Epidermal melanocyte (primary cell): ENCODE measurements around the gene CFAP299.
"Not testable (repeated sequence)": the region's sequence is repeated elsewhere in the genome, so short reads cannot be mapped to it uniquely, and the experiment has no call there.

Source experiments
- DNase-seq: peaks from one replicate; pipeline ENCODE4 v3.0.0; 2011; ENCODE audit warnings: low spot score; ENCODE audit not compliant: insufficient read length

Gene CFAP299

DNA sequence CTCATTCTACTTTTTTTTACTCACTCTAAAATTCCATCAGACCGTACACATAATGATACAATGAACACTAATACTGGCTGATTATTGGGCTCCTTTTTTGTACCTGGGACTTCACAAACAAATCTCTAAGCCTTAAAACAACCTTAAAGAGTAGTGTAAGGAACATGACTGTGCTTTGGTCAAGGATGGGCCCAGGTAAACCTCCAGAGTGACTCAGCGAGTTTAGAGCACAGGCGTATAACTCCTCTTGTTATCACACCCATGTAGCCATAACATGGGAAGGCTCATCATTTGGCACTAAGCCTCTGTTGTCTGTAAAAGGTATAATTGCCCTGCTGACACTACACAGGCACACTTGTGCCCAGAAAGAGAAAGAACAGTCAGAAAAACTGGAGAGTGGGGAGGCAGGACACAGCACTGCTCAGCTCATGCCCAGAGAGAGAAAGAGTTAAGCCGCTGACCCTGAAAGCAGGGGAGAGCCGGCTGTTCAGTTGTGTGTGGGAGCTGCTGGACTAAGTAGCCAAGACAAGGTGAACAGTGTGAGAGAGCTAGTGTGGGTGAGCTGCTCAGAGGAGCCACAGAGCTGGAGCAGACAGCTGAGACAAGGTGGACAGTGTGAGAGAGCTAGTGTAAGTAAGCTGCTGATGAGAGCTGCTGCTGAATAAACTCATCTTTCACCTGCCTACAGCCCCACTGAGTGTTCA is 375.4 kb downstream of the CFAP299 start:
- no peak for DNase-seq

DNA sequence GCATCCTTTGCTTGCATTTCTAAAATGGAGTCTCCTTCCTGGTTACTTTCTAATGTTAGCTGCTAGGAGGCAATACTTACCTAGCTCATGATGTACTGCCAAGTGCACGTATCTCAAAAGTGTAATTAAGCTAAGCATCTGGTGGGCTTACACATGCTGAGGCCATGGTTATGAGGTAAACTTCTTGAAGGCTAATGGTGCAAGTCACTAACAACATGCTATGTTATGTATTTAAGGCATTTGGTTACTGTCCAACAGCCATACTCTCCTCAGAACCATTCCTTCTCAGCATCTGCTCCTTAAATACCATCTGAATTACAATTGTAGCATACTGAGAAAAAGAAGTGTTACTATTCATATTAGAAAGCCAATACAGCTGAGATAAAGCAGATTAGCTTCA is 376.4 kb downstream of the CFAP299 start:
- no peak for DNase-seq

DNA sequence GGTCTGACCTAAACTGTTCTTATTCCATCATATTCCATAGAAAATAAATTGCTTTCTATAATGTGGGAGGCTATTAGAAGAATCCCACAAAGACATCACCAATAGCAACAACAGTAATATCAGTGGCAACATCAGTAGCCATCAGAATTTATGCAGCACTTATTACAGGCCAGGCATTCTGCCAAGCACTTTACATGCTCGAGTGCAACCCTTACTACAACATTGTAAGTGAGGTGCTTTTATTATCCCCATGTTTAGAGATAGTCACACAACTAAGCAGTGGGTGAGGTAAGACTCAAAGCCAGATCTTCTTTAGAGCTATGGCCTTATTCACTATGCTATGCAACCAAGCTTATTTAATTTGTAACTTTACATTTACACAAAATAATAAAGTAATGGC is 377.9 kb downstream of the CFAP299 start:
- DNase-seq = no peak

DNA sequence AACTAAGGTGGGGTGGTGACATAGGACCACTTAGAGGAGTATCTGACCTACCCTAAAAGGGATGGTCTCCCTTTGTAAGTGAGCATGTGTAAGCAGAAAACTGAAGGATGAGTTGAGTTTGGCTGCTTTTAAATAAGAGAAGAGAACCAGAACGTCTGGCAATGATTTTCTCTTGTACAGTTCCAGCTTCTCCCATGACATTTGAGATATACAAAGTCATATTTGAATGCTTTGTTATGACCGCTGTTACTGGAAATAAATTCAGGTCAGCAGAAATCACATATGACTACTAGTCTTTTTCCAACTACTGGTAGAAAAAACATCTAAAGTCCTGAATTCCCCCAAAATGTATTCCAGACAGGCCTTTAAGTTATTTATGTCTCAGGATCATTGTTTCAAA is 381.7 kb downstream of the CFAP299 start:
- DNase-seq = no peak

DNA sequence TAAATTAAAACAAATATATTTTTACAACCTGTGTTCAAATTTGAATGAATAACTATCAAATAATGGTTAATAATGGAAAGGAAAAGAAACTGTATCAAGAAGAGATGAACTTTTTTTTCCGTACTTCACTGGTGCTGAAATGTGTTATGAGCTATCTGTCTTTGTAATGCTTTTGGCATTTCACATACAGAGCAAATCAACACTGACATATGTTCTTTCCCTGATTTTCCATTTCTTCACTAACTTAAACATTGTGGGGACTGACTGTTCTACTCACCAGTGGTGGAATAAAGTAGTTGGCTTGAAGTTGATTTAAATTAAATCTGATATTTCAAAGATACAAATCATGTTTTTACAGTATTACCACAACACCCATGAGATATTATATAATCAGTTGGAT is 390.9 kb downstream of the CFAP299 start:
- no peak for DNase-seq

DNA sequence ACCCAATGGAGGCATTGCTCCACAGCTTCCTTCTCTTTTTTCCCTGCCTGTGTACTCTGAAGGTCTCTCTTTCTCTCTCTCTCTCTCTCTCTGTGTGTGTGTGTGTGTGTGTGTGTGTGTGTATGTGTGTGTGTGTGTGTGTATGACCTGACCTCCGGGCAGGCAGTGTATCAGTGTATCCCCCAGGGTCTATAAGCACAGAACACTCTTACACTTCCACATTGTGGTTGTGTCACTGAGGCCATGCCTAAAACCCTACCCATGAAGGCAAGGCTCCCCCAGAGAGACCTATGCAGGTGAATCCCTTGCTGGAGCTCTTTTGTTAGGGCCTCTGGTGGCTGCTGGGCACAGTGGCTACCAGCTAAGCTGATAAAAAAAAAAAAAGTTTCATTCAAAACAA is 394.6 kb downstream of the CFAP299 start:
- no peak for DNase-seq

DNA sequence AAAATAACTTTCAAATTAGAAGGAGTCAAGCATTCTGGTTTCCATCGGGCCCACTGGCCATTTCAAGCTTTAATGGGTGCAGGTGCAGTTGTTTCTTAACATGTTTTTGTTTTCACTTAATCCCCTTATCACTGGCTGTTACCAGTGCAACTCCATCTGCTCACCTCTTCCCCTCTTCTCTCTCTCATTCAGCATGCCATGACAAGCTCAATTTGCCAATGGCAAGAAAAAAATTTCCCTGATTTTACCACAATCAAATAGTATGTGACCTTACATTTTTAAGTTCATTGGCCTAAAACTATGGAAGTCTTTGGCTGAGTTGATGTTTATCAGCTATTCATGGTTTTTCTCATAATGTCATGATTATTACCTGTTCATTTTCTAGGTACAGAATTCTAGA is 395.9 kb downstream of the CFAP299 start:
- no peak for DNase-seq

DNA sequence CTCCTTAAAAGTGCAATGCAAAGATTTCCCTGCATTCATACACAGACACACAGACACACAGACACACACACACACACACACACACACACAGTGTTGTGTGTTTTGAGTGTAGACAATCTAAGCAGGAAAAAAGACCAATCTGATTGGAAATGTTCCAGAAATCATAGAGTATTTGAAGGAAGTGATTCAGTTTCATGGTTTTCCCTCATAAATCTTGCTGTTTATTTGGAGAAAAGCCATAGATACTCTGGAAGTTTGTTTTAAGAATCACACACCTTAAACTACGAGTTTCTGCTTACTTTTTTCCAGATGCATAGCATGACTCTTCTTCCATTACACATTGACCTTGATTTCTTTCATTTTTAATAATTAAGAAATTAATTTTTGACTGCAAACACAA is 396.5 kb downstream of the CFAP299 start:
- no peak for DNase-seq

DNA sequence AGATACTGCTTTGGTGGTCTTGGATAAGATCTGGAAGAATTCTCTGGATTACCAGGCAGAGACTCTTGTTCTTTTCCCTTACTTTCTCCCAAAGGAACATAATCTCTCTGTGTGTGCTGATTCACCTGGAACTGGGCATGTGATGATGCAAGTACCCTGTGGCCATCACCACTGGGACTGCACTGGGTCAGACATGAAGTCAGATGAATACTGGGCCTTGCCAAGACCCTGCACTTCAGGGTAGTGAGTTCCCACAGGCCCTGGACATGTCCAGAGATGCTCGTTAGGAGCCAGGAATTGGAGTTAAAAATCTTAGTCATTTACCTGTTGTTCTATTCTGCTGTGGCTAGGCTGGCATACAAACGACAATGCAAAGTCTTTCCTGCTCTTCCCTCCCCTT is 404.8 kb downstream of the CFAP299 start:
- DNase-seq = no peak

DNA sequence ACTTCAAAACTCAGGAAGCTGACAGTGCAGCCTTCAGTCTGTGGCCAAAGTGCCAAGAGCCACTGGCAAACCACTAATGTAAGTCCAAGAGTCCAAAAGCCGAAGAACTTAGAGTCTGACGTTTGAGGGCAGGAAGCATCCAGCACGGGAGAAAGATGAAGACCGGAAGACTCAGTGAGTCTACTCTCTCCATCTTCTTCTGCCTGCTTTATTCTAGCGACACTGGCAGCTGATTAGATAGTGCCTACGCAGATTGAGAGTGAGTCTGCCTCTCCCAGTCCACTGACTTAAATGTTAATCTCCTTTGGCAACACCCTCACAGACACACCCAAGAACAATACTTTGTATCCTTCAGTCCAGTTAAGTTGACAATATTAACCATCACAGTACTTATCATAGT is 414.0 kb downstream of the CFAP299 start:
- DNase-seq = not testable (repeated sequence)

DNA sequence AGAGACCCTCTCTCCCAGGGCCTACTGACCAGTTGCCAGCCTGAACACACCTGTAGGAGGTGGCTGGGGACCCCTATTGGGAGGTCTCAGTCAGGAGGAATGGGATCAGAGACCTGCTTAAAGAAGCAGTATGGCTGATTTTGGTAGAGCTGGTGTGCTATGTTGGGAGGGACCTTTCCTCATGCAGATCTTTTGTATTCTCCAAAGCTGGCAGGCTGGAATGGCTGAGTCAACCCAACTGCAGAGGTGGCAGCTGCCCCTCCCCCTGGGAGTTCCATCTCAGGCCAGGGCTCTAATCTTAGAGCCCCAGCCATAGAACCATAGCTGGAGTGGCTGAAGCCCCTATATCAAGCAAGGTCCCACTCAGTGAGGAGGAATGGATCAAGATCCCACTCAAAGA is 415.7 kb downstream of the CFAP299 start:
- DNase-seq = no peak

DNA sequence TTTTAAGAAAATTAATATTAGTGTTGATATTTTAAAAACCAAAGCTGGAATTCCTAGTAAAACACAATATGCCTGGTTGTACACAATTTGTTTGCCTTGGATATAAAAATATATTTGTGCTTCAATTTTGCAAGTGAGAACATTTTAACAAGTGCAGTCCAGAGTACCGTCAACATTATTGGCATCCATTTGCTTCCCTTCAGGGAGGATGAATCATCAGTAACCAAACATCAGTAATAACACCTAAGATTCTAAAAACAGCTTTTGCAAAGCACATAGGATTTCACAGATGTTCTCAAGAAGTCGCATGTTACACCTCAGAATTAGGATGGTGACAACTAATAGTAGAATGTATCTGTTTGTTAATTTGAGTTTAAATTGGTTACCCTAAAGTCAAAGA is 432.4 kb downstream of the CFAP299 start:
- DNase-seq = no peak

DNA sequence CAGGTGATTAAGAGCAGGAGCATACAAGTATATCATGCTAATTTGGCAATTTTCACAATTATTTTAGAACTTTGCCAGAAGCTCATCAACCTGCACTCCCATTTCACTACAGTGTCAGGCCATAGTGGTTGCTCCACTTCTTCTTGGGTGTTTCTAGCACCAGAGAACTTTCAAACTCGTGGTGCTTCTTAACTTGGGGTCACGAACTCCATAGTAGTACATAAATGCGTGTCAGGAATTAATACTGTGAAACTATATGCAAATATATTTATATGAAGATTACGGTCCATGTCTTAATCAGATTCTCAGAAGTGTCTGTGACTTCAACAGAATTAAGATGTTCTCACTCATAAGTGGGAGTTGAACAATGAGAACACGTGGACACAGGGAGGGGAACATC is 440.6 kb downstream of the CFAP299 start:
- DNase-seq = no peak

DNA sequence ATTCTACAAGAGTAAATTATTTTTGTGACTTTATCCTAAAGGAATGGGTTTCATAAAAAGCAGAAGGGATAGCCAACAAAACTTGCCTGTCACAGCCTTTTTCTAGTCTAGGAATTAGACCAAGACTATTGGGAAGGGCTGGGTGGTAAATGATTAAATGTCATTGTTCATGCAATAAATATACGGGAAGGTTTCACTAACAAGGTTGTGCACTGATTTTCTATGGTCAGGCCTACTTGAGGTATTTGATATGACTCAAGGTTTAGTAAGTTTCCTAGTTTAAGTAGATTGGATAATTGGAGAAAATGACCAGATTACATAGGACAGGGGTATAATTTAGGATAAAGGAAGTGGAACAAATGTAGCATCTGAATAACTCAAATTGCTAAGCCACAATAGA is 445.9 kb downstream of the CFAP299 start:
- no peak for DNase-seq

DNA sequence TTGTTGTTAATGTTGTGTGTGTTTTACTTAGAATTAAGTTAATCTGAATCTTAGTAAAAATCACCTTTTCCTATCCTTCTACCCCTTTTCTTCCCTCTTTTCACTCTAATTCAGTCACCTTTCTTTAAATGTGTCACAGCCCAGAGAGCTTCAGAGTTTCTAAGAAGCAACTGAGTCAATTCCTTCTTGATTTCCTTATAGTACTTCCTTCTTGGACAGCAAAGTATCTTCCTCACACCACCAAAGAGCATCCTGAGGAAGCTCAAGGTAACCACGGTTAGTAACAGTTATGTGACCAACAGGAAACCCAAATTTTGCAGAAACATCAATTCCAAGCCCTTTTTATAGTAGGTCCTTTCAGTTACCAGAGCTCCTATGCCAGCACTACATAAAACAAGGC is 451.8 kb downstream of the CFAP299 start:
- DNase-seq = no peak

DNA sequence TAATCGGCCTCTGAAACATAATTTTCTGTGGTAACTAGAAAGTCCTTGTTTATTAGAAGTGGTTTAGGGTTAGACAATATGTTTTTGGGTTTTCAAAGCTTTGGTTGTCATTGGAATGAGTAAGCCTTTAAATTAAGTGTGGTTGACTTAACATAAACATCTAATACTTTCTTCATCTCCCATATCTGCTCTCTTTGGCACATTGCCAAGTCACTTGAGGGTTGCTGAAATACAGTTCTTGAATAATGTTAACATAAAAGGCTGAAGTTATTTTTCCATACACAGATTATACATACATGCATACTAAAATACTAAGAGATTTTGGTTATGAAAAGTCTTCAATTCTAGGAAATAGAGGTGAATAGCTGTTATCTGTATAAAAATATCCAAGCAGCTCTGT is 453.3 kb downstream of the CFAP299 start:
- DNase-seq = no peak

DNA sequence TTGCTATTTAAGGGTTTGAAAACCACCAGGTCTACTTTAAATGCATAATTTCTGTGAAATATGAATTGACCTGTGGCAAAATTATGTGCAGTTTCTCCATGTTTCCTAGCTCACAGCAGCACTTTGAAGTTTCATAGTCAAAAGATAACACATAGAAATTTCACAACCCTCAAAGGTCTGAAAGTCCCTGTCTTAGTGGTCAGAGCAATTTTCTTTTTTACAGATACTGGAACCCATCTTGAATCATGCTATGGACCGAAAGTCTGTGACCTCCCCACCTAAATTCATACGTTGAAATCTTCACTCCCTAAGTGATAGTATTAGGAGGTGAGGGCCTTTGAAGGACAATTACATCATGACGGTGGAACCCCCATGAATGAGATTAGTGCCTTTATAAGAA is 454.6 kb downstream of the CFAP299 start:
- no peak for DNase-seq

DNA sequence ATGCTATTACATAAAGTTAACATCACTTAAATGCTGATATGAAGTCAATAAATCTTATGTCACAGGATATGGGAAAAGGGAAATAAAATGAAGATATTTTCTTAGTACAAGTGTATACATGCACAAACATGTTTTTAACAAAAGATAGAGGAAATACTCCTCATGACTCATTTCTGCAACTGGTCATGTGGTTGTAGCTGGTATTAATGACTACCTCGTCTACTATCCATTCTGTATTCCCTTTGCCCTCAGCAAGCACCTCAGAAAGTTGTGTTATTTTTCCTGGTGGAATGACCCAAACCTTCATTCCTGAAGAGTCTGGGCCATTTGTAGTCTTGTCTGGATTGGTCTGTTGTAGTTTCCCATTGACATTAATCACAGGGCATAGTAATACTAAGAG is 458.1 kb downstream of the CFAP299 start:
- not testable (repeated sequence) for DNase-seq

DNA sequence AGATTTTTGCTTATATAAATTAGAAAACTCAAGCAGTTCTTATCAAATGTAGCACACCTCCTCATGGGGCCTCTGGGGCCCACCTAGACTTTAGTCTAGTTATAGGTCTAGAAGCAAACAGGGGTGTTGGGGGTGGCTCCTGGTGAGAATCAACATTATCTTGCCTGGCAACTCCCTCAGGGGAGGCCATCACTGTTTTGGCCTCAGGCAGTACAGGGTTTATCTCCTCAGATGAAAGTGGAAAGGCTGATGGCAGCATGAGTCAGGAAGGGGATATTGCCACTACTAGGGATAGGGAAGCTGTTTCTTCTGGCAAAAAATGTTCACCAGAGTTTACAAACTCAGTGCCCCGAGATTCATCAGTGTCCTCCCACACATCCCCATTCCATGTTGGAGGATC is 462.6 kb downstream of the CFAP299 start:
- DNase-seq = no peak

DNA sequence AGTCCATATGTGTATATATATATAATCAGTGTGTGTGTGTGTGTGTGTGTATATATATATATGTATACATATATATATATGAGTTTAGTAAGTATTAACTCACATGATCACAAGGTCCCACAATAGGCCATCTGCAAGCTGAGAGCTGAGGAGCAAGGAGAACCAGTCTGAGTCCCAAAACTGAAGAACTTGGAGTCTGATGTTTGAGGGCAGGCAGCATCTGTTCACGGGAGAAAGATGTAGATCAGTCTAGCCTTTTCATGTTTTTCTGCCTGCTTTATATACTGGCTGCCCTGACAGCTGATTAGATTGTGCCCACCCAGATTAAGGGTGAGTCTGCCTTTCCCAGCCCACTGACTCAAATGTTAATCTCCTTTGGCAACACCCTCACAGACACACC is 465.2 kb downstream of the CFAP299 start:
- not testable (repeated sequence) for DNase-seq

DNA sequence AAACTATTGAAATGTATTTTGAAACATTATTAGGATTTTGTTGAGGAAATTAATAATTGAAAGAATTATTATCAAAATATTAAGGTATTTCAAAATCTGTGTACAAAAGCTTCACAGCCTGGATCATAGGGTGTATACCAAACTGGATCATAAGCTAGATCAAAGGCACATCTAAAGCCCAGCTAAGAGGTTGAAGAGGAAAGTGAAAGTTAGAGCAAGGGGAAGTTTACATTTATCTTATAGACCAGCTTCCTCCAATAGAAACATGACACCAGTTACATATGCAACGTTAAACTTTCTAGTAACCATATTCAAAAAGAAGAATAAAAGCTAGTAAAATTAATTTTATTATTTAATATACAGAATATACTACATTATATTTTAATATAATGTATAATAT is 467.8 kb downstream of the CFAP299 start:
- no peak for DNase-seq

DNA sequence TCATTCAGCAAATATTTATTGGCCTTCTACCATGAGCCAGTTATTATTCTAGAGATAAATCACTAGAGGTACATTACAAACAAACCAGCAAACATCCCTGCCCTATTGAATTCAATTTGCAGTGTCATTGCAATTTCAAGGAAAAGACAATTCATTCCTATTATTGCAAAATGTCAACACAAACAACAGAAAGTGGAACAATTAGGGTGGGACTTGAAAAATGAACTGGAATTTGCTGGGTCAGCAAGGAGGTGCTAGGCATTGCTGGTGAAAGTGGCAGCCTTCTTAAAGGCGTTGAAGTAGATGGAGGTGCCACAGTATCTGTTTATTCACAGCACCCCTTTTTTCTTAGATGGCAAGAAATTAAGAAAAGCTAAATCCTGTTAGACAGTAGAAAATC is 470.9 kb downstream of the CFAP299 start:
- no peak for DNase-seq

DNA sequence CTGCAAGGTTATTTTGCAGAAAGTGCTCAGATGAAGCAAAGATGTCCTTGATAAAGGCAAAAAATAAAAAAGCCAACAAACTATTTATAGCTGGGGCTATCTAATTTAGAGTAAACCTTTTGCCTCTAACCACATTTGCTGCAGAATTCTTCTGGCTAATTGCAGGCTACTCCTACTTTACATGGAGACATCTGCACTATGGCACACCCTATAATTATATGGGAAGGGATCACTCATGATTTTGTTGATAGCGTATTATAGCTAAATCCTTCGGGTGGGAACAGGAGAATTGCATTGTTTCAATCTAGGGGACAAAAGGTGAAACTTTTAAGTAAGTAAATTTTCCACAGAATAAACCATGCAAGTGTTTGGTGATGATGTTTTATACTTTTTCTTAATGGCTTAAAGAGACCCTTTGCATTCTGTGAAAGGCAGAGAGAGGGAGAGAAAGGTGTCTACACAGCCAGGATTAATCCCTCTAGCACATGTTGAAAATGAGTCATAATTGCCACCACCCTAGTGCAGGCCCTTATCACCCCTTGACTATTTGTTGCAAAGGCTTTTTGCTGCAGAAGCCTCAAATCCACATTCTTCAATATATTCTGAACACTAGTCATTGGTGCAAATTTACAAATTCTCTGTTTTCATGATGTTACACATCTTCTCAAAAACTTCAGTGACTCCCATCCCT is 473.7 kb downstream of the CFAP299 start:
- no peak for DNase-seq
